Measurements from ENCODE around the gene SLC13A3.

GRCh38 chr20:46576774-46577395, 74.4 kb downstream of the SLC13A3 start:
- TF ChIP-seq CTCF (conservative IDR thresholded peaks at IDR 0.05 in 1 of 2, IDR thresholded peaks at IDR 0.05 in 1 of 2; ENCODE audit: extremely low read depth in 1 of 2, insufficient read depth in 1 of 2, low read depth in 1 of 2, low read length in 2 of 2) (no peak), EZH2 (IDR thresholded peaks at IDR 0.05; ENCODE audit: borderline replicate concordance, low read length) (no peak)

All from mammary epithelial cell (primary cell).